GF-D8 (cell line): ENCODE measurements around the gene TMEM203.
"Not testable (repeated sequence)": the region's sequence is repeated elsewhere in the genome, so short reads cannot be mapped to it uniquely, and the experiment has no call there.

Experiments used
- DNase-seq: peaks from one replicate; lab custom pipeline; 2025; lab: John Stamatoyannopoulos, UW

The TMEM203 gene

GRCh38 chr9:137205126-137206069, at the start of gene TMEM203, which contains the start of gene NDOR1:
TMEM203 (minus strand) TSS chr9:137205648; CDS start chr9:137205414, 234 bp downstream.
NDOR1 (plus strand) TSS chr9:137205700; CDS start chr9:137205778, 78 bp downstream.
- peak; percentile 10 for DNase-seq

- peak; percentile 52 for DNase-seq
These were observed 49.4 kb upstream of the TMEM203 start, which contains the start of gene NELFB for GRCh38 chr9:137254624-137255447. NELFB (plus strand) TSS chr9:137255327.

DNA sequence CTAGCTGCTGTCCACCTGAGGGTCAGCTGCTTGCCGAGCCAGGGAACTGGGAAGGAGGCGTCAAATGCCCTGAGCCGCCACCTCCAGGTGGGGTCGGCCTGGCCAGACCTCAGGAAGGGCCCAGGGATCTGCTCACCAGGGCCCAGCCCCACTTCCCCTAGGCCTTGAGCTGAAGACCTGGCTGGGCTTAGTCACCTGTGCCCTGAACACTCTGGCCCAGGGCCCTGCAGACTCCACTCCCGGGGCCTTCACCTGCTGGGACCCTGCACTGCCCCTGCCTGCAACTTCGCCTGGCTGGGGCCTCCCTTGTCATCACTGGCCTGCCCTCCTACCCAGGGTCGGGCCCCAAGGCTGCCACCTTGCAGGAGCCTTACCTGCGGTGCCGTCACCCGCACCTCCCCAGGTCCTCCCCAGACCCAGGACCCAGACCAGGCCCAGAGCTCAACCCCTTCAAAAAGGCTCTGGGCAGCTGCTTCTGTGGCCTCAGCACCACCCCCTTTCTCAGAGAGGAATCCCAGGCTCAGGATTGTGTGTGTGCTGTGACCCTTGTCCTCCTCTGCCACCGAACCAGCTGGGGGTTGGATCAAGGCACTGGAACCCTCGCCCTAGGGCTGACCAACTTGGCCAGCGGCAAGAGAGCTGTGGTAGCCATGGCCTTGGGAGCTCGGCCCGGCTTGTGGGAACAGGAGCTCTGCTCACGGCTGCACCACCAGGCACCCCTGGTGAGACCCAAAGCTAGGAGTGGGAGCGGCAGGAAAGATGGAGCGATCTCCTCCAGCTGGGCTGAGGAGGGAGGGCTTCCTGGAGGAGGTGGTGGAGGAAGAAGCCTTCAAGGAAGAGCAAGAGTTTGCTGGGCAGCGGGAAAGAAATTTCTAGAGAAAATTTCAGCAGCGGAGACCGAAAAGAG, 48.5 kb upstream of the TMEM203 start:
- no peak for DNase-seq

DNA sequence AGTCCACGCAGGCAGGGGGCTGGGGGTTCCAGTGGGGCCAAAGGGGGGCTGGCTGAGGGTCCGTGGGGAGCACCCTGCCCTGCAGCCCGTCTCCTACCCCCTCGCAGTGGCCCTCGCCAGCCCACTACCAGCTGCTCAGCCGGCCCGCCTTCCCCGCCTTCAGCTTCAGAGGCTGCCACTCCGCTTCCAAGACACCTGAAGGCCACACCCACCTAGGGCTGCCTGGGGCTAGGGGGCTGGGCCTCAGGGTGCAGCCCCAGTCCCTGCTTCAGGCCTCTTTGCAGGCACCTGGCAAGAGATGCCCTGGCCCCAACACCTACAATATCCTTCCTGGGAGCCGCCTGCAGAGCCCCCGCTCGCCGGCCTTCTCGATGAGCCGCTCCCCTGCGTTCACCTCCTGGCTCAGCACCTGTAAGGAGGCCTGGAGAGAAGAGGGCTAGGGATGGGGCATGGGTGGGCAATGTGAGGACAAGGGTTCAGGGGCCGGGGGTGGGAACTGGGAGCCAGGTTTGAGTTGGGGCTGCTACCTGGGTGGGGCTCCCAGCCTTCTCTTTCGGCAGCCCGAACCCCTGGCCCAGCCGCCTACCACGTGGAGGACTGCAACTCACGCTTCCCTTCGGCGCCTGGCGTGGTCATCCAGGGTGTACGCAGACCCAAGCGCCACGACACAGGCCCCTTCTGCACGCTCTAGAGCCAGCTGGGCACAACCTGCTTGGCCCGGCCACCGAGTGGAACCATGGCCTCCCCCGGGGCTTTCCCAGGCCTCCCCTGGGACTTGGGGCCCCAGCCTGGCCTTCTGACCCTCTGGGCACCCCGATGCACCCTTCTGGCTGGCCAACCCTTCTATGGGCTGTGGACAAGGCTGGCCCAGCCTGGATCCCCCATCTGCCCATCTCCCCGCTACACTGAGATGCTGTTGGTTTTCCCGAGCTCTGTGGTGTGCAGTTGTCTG, 47.4 kb upstream of the TMEM203 start:
- no peak for DNase-seq

- DNase-seq = no peak
These were observed 46.2 kb upstream of the TMEM203 start for GRCh38 chr9:137251490-137252268.

DNA sequence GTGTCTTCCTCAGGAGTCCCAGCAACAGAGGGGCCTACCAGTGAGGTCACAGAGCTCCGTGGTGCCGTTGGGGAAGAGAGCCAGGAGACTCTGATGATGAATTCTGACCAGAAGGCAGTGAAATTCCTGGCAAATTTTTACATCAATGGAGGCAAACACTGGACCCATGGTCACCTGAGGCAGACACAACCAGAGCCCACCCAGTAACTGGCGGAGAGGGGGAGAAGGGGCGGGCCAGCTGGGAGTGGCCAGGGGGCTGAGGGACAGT, 45.7 kb upstream of the TMEM203 start, which contains the start of gene STPG3:
Gene STPG3 (plus strand): TSS at position 93 of the 268 bp plus-strand sequence. CDS start 1 bp downstream, at position 94.
- DNase-seq = no peak

DNA sequence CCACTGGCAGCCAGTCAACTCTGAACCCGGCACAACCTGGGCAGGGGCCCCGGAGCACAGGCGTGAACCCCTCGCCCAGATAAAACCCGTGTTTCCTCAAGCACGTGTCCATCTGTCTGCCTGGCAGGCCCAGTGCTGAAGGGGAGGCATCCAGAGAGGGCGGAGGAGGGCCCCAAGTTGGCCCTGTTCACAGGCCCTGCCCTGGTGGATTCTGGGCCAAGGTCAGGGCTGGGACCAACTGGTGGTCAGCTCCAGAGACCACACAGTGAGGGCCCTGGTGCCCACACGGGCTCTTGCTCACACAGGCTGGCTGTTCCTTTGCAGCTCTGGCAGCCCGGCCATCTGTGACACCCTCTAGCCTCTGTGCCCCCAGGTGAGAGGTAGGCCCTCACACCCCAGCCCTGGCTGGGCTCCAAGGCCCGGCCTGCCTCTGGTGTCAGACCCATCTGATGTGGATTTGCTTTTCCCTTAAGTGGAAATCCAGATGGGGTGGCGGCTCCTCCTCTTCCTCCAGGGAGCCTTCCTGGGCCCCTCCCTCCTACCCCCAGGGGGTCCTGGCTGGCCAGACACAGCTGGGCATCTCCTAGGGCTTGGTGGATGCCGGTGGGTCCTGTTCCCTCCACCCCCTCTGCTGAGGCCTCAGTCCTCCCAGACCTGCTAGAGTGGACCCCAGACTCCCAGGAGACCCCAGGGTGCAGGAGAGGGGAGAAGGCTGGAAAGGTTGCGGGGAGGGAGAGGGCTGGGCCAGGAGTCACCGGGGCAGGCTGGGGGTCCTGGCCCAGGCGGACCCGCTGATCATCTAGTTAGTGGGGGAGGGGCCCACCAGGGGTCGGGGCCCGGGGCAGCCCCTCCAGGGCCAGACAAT, 45.1 kb upstream of the TMEM203 start:
- DNase-seq = no peak

DNA sequence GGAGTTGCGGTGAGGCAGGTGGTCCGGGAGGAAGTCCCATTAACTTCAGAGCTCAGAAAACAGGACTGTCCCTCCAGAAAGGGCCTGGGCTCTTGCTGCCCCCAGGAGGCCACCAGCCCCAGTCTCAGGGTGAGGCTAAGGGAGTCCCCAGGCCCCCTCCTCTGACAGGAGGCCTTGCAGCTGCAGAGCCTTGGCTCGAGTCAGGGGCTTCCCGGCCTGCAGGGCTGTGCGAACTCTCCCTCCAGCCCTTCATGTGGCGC, 42.4 kb upstream of the TMEM203 start:
- no peak for DNase-seq

- no peak for DNase-seq
These were observed 41.9 kb upstream of the TMEM203 start for GRCh38 chr9:137247135-137247915.

GRCh38 chr9:137245450-137246421, 40.3 kb upstream of the TMEM203 start:
- DNase-seq = no peak

DNA sequence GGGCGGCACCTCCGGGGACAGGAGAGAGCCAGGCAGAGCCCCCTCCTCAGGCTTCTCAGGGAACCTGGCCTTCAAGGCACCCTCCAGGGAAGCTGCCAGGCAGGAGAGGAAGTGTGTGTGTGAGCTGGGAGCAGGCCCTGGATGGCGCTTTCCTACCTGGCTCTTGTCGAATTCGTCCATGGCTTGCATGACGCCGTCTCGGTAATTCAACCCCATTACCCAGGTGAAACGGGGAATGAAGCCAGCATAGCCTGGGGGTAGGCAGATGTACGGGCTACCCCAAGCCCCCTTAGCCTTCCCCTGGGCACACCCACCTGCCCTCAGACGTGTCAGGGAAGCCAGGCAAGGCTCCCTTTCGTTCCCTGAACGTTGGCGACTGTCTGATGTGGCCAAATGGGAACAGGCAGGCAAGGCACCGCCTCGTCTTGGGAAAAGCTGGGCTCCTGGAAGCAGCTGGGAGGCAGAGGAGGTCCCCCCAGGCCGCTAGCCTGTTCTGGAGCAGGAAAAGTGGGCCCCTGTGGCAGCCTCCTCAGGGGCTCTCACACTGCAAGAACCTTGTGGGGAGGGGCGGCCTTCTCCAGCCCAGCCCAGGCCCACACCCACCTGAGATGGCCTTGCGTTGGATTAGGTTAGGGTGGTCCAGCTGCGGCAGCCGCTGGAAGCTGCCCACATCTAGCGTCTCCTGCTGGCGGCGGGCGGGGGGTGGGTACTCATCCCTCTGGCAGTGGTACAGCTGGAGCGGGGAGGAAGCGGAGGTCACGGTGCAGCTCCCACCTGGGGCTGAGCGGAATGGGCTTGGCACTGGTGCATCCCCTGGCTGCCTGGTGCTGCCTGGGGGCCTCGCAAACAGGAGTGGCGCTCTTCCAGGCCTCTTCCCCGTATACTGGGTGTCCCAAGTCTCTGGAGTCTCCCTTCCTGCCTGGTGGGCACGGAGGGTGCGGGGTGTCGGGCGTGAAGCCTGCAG, 39.3 kb upstream of the TMEM203 start:
- no peak for DNase-seq

DNA sequence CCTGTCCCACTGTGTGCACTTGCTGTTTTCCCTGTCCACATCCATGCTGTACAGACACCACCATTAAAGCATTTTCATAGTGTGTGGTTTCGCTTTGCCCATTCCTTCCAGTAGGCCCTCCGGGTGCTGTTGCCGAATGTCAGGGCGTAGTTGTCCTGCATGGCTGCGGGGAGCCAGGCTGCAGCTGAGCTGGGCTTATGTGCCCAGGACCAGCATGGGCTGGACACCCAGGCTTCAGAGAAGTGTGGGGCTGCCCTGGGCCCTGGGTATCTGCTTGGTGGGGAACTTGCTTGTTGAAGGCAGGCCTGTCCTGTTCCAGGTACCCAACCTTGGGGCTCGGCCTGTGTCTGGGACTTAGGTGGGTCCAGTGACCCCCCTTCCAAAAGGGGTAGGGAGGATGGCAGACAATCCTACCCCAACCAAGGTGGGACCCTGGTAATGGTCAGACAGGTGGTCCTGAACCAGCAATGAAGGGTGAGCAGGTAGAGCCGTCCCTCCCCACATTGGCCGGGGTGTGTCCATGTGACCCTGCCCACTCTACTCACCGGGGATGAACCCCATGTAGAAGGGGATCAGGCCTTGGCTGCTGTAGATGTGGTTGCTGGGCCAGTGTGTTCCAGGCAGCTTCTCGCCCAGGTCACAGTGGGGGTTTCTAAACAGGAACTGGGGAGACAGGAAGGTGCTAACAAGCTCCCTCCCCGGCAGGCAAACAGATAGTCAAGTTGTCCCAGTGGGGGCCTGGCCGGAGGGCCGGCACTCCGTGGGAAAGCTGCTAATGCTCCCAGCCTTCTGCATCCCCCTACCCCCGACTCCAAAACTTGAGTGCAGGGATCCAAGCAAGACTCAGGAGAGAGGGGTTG, 38.4 kb upstream of the TMEM203 start:
- no peak for DNase-seq

DNA sequence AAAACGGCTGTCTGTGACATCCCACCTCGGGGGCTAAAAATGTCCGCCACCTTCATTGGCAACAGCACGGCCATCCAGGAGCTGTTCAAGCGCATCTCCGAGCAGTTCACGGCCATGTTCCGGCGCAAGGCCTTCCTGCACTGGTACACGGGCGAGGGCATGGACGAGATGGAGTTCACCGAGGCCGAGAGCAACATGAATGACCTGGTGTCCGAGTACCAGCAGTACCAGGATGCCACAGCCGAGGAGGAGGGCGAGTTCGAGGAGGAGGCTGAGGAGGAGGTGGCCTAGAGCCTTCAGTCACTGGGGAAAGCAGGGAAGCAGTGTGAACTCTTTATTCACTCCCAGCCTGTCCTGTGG, 37.8 kb upstream of the TMEM203 start:
- not testable (repeated sequence) for DNase-seq

- no peak for DNase-seq
These were observed 37.1 kb upstream of the TMEM203 start for GRCh38 chr9:137242269-137243203.
